HG03108 (cell line): Measurements from ENCODE around the gene UPB1.
"Not testable (repeated sequence)": the region's sequence is repeated elsewhere in the genome, so short reads cannot be mapped to it uniquely, and the experiment has no call there.

ENCODE experiments used
- ATAC-seq: cut with Tn5 transposase; IDR thresholded peaks from one replicate; pipeline ENCODE4 v1.9.1; 2021; ENCODE audit warnings: moderate library complexity; ENCODE audit not compliant: unreplicated experiment

UPB1 gene

DNA sequence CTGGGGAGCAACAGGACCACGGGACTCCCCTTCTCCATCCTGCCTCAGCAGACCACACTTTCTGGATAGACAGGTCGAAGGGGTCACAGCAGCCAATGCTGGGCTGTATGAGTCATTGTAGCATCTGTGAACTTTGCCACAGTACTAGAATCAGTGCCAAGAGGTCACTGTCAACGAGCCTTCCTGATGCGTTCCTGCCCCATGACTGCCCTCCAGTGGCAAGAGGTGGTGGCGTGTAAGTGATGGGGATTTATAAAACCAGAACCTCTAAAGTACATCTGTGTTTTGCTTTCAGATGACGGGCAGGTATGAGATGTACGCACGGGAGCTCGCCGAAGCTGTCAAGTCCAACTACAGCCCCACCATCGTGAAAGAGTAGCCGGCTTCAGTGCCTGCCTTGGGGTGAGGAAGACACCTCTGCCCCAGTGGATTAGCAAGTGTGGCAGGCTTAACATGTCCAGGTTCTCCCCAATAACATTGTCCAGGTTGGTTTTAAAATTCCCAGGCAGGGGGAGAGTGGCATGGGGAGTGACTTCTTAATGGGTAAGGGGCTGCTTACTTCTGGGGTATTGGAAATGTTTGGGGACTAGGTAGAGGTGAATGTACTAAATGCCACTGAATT is 30.4 kb downstream of the UPB1 start:
- peak; percentile 80 for ATAC-seq

DNA sequence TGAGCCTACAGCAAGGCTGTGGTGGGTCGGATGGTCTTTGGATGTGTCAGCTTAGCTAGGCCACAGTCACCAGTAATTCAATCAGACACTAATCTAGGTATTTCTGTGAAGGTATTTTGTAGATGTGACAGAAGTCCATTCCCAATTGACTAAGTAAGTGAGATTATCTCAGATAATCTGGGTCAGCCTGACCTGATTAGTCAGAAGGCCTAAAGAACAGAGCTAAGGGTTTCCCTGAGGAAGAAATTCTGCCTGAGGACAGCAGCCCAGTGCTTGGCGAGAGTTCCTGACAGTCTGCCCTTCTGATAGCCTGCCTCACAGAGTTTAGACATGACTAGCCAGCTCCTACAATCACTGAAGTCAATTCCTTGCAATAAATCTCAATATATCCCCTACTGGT is 31.1 kb downstream of the UPB1 start:
- no peak for ATAC-seq

DNA sequence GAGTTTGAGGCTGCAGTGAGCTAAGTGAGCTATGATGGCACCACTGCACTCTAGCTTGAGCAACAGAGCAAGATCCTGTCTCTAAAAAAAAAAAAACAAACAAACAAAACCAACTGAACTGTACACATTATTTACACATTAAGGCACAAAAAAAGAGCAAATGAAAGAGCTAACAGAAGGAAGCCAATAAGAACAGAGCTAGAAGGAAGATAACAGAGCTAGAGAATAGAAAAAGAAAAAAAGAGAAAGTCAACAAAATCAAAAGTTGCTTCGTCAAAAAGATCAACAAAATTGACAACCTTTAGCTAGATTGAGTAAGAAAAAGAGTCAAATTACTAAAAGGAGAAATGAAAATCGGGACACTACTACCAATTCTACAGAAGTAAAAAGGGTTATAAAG is 34.8 kb downstream of the UPB1 start:
- no peak for ATAC-seq

DNA sequence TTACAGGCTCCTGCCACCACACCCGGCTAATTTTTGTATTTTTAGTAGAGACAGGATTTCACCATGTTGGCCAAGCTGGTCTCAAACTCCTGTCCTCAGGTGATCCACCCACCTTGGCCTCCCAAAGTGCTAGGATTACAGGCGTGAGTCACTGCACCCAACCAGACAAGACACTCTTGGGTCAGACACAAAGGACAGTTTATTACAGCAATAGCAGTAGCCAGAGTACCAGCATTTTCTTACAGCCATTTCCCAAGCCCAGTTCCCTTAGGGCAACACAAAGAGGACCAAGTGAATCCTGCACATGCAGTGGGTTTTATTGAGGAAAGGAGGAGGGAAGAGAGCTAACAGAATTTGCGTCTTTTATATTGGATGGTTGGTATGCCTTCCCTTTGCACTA is 35.8 kb downstream of the UPB1 start:
- ATAC-seq: not testable (repeated sequence)

DNA sequence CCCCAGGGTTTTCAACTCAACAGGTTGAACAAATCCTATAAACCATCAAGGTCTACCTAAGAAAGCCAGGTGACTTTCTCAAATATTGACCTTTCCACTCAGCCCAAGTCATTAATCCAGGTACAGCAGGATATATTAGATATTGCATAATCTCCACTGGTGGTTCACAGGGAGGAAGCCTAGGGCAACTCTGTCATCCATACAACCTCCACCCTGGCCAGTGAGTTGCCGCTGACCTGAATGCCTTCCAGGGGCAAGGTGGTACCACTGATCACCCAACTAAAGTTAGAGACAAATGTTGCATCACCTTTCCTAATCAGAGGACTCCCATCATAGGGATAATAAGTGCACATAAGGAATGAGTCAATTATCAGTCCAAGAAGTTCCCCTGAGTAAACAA is 36.9 kb downstream of the UPB1 start:
- ATAC-seq: no peak

DNA sequence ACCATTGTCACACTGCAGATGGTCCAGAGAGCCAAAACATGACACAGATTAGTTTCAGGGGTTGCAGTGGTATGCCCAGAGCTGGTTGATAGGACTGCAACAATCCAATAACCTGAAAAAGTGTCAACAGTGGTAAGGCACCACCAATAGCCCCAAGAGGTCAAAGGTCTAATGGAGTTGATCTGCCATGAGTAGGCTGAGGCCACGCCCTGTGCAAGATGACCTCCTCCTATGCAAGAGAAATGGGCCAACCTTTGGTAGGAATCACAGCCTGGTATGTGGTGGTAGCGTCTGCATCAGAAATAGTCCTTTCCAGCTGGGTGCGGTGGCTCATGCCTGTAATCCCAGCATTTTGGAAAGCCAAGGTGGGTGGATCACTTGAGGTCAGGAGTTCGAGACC is 40.2 kb downstream of the UPB1 start:
- no peak for ATAC-seq

DNA sequence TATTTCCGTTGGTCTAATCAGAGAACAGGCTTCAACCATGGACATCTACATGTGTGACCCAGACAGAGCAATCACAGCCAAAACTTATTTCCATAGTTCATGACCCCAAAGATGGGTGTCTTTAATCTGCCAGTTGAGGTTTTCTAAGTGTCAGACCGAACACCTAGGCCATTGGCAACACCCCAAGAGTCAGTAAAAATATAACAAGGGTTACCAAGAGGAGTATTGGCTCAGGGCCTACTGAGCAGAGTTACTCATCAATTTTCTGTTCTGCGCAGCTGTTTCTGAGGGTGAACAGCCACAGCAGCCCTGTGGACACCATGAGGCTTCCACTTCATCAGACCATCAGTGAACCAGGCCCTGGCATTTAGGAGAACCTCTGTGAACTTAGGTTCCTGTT is 41.0 kb downstream of the UPB1 start:
- no peak for ATAC-seq

DNA sequence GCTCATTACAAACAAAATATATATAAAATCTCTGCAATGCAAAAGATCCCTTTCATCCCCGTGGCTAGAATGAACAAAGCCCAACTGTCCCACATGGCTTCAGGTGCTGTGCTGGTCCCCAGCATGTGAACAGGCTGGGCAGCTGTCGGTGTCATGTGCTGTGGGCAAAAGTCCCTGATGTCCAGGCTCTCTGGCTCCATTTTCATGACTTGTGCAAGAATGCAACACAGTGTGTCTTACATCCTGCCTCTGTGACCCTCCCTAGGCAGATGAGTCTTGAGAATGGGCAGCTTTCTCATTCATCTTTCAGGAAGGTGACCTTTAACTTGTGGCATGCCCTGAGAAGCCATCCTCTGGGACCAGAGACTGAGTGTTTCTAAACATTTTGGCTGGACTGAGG is 45.3 kb downstream of the UPB1 start:
- ATAC-seq: no peak

DNA sequence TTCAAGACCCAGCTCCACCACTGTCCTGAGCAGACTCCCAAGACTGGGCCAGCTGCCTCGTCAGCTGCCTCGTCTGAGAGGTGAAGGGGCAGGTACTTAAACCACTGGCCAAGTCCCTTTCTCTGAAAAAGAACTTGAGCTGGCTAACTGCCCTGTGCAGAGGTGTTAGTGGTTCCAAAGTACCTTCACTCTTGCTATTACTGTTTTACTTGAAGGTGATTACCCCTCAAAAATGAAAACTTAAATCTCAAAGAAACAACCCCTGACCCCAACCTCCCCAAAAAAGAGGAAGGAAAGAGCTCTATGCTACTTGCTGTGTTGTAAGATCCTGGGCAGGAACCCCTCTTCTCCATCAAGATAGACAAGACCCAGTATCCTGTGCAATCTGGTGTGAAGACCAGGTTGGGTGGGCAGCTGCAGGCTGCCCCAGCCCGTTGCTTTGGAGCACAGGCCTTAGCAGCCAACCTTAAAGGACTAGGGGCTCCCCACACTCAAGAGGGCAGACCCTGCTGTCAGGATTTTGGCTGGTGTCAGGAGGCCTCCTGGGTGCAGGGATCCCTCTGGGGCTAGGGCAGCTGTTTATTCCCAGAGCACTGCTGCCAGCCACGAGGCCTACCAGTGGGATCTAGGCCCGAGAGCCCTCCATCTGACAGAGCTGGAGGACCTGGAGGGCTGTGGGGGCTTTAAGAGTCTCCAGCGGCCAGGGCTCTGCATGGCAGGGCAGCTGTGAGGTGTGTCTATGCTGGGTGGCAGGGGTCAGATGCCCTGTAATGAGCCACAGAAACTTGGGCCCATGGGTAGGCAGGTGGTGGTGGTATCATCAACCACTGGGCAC is 46.8 kb downstream of the UPB1 start:
- ATAC-seq: no peak

DNA sequence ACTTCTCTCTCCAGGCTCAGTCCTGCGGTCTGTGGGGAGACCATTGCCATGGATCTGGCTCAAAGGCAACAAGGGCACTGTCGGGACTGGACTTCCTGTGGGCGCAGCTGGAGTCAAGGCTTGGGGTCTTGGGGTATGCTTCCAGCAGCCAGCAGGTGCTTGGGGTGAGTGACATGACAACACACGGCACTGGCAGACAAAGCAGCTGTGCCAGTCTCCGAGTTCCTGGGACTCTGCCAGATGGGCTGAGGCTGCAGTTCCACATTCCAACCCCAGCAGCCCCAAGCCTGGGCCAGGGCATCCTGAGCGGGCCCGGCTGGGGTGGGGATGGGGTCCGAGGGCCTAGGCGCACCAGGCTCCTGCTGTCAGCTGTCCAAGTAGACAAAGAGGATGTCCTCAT is 47.5 kb downstream of the UPB1 start:
- no peak for ATAC-seq

DNA sequence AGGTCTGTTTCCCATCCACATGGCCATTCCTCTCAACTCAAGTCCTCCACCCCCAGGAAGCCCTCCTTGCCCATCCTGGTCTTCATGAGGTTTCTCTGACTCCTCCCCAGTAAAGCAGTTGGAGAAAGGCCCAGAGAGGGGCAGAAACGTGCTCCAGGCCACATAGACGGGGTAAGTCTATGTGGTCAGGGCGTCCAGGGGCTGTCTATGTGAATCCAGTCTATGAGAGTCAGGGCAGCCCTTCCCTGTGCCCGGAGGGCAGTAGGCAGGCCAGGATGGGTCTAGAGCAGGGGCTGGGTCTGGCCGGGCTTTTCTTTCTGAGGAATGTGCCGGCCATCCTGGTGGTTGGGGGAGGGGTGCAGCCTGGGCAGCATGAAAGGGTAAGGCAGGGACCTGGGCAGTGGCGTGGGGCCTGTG is 48.1 kb downstream of the UPB1 start:
- ATAC-seq: no peak

DNA sequence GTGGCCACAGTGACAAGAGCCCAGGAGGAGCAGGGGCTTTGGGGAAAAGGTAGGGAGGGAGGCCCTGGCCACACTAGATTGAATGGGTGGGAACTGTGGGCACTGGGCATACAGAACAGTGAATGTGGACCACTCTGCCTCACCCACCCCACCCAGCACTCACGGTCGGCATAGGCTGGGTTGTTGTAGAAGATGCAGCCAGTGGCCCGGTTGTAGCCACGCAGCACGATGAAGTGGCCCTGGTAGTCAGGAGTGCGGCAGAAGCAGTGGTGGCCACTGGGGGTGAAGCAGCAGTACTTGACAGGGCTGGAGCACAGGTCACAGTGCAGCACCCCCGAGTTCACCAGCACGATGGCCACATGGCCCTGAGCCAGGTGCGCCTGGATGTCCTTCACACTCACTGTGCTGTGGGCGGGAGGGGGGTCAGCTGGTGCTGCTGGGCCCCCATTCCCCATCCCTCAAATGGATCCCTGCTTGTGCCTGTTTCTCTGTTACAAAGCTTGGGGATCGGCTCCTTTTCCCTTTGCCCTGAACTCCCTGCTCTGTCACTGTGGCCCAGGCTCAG is 48.6 kb downstream of the UPB1 start:
- no peak for ATAC-seq

DNA sequence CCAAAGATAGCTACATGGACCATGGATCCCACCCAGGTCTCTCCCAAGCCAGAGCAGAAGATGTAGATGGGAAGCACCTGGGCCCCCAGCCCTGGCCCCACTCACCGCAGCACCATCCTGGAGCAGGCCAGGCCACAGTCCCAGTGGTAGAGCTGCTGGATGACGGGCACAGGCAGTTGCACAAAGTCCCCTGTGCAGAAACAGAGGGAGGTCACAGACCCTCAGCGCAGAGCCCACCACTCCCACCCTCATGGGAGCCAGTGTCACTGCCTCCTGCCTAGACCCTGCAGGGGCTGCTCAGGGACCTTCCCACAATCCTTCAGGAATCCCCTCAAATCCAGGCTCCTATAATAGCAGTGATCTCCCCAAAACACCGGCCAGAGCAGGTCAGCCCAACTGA is 53.7 kb downstream of the UPB1 start:
- no peak for ATAC-seq

DNA sequence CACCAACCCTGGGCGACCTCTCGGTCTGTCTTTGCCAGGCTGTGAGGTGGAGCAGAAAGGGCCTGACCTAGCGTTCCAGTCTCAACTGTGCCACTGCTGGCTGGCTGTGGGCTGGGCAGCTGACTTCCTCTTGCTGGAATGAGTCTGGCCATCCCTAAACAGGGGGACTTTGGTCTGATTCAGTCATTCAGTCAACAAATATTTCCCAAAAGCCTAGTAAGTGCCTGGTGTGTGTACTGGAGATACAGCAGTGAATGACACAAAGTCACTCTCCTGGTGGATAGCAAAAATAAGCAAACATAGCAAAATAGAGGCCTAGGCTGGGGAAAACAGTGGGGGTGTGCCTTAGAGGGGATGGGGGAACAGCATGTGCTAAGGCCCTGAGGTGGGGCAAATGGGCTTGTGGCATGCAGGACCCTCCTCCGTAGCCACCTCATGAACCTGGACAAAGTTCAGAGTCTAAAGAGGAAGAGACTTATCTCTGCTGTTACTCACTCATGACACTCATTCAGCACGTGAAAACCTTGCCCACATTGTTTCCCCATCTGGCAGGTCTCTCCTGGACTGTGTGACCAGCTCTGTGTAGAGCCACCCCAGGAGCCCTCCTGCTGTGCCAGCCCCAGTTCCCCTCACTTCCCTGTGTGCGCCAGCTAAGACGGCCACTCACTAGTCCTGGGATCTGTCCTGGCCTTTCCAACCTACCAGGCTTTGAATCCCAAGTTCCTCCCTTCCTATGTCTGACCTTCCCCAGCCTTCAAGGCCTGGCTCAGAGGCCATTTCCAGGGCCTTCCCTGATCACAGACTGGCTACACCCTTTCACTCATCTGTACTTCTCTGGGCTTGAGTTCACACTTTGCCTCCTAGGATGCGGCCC is 55.1 kb downstream of the UPB1 start:
- ATAC-seq: no peak

DNA sequence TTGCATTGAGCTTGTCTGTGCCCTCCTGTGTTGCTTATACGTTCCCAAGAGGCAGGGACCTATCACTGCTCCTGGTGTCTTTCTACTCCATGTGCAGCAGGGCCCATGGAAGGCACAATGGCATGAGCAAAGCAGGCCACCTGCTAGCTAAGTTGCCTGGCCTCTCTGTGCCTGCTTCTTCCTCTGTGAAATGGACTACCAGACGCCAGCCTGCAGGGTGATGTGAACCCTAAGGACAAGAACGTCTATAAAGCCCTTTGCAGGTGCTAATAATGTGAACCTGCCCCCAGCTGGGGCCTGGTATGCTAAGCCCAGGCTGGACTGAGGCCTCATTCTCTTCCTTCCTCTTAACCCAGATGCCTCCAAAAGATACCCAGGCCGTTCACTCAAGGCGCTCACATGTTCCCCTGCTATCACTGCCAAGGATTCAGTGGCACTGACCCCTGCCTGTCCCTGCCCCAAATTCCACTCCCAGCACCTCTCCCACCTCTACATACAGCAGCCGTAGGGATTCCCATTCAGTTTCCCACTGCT is 55.8 kb downstream of the UPB1 start:
- ATAC-seq: no peak

DNA sequence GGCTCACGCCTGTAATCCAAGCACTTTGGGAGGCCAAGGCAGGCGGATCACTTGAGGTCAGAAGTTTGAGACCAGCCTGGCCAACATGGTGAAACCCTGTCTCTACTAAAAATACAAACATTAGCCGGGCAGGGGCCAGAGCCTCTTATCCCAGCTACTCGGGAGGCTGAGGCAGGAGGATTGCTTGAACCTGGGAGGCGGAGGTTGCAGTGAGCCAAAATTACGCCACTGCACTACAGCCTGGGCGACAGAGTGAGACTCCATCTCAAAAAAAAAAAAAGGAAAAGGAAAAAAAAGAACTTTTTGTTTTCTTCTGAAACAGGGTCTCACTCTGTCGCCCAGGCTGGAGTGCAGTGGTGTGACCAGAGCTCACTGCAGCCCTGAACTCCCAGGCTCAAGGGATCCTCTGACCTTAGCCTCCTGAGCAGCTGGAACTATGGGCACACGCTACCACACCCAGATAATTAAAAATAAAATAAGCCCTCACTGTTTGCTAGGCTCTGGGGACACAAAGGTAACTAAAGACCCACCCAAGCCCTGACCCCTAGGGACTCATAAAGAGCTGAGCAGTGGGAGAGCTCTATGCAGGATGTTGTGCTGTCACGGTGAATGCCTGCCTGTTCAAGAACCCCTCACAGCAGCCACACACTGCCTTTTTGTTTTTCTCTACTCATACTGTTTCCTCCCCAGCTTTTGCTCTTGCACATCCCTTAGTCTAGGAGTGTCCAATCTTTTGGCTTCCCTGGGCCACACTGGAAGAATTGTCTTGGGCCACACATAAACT is 57.6 kb downstream of the UPB1 start:
- not testable (repeated sequence) for ATAC-seq

DNA sequence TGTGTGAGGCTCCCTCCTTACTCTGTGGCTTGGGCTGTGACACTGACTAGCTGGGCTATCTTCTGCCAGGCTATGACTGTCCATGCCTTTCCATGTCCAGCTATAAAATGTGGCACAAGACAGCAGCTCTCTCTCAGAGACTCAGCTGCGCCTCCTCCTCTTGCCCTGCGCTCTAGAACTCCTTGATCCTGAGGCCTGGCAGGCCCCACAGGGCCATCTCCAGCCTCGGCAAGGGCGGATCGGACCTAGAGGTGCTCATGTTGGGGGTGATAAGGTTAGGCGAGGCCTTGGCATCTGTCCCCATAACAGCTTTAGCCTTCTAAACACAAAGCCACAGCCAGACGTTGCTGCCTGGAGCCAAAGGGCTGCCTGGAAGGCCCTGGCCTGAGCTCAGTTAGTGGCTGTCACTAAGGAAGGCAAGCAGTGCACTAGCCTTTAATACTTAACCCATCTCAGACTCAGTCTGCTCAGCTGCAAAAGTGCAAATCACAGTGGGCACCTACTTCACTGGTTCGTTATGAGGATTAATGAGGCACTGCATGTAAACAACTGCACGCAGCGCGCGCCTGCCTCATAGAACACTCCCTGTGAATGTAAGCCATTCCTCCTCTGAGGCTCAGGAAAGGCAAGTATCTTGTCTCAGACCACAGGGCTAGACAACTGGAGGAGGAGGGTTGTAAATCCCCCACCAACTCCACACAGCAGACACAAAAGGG is 58.6 kb downstream of the UPB1 start:
- ATAC-seq: no peak

DNA sequence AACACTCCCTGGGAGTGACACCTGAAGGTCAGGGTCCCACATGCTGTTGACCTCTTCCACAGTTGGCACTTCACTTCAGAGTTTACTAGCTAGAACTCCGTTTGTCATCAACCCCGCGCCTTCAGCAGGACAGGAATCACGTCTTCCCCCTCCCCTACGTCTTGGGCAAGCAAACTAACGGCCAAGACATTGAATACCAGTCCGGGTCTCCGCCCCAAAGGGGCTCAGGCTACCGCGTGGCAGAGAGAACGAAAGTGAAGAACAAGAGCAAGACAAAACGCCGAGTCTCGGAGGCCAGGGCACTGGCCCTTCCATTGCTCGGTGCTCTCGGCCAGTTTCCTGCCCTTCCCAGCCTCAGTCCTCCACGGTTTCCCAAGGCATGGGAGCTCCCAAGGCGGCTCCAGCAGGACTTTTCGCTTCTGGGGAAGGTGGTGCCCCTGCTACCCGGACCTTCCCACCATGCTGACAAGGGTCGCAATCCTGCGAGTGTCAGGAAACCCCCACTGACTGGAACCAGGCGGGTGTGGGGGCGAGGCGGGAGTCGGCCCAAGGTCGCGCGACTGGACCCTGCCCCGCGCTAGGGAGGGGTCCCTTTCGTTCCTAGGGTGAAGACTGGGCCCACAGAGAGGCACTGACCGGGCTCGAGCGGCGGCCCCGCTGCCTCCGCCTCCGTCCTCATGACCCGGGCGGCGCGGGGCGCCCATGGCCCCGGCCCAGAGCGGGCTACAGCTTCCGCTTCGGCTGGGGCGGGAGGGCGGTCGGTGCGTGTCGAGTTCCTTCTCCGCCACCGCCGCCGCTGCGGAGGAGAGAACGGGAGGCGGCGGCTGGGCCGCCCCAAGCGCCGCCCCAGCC is 59.4 kb downstream of the UPB1 start, which contains the start of gene GUCD1:
Gene GUCD1 (minus strand): TSS at position 826 of the 852 bp plus-strand sequence. CDS start 147 bp downstream, at position 679.
- ATAC-seq: no peak
